Ammon's horn (tissue), 1 donor: ENCODE measurements around the gene DHX8.
"Not testable (repeated sequence)": the region's sequence is repeated elsewhere in the genome, so short reads cannot be mapped to it uniquely, and the experiment has no call there.

ENCODE experiments used
- DNase-seq: peaks from one replicate; pipeline ENCODE4 v3.0.0-alpha.2; 2016; ENCODE audit warnings: low spot score

Gene DHX8

DNA sequence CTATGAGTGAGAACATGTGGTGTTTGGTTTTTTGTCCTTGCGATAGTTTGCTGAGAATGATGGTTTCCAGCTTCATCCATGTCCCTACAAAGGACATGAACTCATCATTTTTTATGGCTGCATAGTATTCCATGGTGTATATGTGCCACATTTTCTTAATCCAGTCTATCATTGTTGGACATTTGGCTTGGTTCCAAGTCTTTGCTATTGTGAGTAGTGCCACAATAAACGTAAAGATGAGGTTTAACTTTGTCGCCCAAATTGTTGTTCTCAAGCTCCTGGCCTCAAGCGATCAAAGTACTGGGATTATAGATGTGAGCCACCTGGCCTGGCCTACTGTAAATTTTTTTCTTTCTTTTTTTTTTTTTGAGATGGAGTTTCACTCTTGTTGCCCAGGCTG lies 21.2 kb upstream of the DHX8 start:
- DNase-seq, result not testable (repeated sequence)

DNA sequence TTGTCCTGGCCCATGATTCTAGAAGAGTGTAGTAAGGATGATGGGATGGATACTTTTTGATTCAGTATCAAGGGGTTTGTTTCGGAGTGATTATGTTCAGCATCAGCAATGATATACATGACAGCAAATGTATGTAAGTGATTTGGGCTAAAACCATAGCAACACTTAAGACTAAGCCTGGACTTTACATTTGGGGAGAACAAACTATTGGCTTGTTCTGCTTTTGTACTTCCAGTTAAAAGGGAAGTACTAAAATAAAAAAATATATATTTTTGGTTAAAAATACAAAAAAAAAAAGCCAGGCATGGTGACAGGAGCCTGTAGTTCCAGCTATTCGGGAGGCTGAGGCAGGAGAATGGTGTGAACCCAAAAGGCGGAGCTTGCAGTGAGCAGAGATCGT lies 20.5 kb upstream of the DHX8 start:
- DNase-seq, result no peak

DNA sequence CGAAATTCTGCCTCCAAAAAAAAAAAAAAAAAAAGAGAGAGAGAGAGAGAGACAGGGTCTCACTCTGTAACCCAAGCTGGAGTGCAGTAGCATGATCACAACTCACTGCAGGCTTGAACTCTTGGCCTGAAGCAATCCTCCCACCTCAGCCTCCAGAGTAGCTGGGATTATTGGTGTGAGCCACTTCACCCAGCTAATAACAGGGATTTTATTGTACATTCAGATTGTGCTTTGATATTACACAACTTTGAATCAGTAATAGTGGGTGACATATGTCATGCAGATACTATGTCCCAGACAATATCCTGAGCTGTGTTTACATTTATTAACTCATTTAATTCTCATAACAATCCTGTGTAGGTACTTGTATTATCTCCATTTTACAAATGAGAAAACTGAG lies 19.7 kb upstream of the DHX8 start:
- no peak for DNase-seq

DNA sequence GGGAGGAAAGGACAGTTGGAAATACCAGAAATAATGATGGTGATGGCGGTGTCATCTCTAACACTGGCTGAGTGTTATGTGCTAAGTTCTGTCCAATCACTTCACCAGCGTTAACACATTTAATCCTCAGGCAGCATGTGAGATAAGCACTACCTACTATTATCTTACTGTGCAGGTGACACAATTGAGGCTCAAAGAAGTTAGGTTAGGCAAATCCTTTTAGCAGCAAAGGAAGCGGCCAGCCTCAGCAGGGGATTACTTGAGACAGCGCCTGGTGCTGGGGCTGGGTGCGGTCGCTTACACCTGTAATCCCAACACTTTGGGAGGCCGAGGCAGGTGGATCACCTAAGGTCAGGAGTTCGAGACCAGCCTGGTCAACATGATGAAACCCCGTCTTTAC lies 18.7 kb upstream of the DHX8 start:
- DNase-seq, result no peak

DNA sequence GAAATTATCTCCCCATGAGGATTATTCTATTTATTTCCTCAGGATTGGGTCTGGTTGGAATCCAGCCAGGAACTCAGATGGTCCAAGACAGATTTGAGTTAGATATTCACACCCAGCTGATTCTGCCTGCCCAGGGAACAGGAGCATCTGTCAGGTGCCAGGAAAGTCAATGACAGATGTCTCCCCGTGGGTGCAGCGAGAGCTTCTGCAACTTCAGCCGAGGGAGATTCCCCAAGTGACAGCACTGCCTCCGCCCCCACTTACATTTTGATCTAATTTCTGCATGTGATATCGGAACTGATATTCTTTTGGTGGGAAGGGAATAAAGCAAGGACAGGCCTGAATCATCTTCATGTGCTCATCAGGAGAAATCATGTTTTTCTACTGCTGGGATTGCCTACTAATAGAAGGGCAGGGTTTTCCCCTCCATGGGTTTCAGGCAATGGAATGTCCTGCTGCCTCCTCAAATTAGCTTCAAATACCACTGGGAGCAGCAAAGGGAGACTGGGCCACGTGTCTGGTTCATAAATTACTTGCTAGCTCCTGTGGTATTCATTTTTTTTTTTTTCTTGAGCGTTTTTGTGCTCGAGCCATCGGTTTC lies 15.7 kb upstream of the DHX8 start:
- peak; percentile 46 for DNase-seq

DNA sequence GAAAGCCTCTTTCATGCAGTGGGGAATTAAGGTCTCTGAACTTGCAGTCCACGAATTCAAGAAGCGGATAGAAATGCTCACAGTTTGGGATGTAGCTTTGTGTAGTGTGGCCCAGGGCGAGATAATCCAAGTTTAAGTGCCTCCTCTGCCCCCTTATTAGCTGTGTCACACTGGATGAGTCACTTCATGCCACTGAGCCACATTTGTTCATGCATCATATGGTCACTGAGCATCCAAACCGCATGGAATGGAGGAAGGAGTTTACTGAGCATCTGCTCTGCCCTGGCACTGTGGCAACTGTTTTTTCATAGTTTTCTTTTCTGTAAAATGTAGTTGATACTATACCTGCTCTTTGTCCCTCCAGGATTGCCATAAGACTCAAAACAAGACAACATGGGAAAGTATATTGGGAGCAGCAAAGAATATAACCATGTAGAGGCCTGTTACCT lies 15.1 kb upstream of the DHX8 start:
- DNase-seq, result peak; percentile 12

DNA sequence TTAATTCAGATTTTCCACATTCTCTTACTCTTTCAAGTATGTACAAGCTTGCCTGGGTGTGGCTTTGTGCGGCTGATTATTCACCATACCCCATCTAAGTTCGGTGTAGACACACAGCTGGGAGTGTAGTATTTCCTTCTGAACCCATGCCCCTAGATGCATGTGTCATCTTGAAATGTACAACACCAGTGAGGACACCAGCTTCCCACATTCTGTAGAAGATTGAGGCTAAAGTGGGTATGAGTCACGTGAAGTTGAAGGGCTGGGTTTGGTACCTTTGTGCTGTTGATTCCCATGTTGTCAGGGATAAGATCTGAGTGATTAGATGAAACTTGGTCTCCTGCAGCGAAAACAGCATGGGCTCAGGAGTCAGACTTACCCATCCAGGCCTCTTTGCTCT lies 14.6 kb upstream of the DHX8 start:
- no peak for DNase-seq

DNA sequence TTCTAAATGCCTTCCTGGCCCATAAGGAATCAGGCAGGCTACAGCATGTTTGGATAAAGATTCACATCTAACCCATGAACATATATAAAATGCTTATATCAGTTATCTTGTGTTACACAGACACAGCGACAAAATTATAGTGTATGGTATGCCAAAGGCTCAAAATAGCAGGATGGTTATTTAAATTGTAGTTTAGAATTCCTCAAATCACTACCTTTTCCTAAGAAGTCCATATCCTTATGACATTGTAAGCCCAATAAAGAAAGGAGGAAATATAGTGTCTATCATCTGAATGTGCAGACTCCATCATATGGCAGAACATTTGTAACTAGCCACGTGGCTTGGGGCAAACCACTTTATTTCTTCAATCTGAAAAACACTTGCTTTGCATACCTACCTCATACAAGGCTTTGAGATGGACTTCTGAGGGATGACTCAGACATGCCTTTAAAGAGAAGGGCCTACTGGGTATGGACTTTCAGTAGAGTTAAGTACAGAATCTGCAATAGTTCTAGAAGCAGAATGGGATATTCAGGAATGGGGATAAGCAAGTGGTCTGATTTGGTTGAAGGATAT lies 12.1 kb upstream of the DHX8 start:
- no peak for DNase-seq

DNA sequence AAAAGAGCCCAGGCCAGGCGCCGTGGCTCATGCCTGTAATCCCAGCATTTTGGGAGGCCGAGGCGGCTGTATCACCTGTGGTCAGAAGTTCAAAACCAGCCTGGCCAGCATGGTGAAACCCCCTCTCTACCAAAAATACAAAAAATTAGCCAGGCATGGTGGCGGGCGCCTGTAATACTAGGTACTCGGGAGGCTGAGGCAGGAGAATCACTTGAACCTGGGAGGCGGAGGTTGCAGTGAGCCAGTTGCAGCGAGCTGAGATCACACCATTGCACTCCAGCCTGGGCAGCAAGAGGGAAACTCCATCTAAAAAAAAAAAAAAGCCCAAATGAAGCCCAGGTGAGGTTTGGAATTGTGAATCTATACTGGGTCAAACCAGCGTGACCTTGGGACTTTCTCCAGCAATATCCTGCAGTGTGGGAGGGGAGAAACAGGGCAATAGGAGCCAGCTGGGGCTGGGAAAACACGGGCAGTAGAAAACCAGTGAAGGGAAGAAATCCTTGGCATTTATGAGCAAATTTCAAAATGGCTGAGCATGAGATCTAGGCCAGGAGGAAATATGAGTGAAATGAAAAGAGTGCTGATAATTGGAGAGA lies 8.2 kb upstream of the DHX8 start:
- no peak for DNase-seq

DNA sequence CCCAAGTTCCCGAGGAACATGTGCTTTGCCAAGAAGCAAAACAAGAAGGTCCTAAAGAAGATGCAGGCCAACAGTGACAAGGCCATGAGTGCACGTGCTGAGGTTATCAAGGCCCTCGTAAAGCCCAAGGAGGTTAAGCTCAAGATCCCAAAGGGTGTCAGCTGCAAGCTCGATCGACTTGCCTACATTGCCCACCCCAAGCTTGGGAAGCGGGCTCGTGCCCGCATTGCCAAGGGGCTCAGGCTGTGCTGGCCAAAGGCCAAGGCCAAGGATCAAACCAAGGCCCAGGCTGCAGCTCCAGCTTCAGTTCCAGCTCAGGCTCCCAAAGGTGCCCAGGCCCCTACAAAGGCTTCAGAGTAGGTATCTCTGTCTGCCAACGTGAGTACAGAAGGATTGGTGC lies 7.5 kb upstream of the DHX8 start:
- DNase-seq, result not testable (repeated sequence)

DNA sequence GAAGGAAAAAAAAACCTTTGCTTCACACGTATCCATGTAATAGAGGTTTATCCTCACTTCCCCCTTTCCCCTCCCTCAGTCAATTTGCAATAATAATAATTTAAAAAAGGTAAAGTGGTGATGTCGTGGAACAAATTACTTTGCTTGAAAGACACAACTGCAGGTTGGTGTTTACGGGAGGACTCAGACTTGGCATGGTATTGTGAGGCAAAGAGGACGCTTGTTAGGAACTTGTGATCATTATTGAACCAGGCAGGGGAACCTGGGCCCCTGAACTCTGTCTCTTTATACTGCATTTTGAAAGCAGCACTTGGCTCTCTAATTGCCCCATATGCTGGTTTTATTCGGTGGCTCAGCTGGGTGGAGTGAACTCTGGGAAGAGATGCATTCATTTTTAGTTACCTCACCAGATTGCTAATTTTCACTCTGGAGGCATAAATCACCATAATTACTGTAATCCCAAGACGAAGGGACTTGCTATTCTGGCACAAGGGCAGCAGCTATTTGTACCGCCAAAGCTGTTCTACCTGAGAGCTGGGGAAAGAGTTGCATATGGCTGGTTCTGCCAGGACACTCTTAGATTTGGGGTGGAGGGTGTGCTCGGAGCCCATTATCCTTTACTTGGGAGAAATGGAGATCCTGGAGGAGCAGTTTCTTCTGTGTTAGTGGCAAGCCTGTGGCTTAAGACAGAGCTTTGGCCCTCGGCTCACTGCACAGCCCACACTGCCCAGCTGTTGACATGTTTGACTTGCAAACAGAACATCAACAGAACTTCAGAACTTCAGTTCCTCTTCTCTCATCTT lies 5.7 kb upstream of the DHX8 start:
- no peak for DNase-seq

DNA sequence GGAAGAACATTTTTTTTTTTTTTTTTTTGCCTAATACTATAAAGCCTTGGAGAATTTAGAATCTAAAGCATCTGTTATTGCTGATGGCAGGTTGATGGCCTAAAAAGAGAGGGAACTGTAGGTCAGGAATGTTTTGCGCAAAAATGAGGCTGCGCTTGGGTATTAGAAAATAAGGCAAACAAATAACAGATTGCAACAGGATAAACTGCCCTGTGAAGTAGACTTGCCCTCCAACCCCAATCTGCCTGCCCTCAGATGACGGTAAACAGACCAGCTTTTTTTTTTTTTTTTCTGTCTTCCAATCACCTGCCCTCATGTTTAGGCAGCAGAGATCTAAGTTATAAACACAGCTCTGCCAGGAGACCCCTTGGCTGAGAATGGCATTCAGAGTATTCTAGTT lies 3.8 kb upstream of the DHX8 start:
- no peak for DNase-seq

DNA sequence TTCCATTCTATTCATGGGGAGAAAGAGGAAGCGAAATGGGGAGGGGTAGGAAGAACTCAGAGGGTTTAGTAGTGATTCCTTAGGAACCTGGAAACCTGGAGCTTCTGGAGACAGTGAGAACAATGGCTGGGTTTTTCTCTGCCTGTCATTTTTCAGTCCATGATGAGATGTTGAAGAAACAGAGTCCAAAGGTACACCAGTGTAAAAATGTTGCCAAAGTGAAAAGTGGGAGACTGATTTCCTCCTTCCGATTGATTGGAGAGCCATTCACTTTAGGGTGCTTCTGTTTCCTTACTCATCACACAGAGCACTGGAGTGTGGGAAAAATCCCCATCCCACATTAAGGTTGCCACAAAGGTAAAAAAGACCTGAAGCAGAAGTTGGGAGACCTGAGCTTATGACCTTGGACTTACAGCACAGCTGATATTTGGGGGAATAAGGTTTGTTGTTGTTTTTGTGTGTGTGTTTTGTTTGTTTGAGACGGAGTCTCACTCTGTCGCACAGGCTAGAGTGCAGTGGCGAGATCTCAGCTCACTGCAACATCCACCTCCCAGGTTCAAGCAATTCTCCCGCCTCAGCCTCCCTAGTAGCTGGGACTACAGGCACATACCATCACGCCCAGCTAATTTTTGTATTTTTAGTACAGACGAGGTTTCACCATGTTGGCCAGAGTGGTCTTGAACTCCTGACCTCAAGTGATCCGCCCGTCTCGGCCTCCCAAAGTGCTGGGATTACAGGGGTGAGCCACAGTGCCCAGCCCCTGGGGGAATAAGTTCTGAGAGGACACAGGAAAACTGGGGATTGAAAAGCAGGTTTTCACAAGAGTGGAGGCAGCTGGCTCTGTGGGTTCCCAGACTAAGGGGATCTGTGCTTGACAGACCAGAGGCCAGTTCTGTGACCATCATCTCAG lies 1.4 kb upstream of the DHX8 start:
- no peak for DNase-seq

DNA sequence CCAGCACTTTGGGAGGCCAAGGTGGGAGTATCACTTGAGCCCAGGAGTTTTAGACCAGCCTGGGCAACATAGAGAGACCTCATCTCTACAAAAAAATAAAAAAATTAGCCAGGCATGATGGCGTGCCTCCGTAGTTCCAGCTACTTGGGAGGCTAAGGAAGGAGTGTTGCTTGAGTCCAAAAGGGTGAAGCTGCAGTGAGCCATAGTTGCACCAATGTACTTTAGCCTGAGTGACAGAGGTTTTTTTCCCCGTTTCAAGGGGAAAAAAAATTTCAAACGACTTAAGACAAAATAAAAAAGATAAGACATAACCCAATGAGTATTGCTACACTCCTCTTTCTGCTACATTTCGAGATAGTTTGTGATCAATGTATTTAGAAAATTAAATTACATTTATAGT lies 6.8 kb downstream of the DHX8 start:
- DNase-seq, result no peak

DNA sequence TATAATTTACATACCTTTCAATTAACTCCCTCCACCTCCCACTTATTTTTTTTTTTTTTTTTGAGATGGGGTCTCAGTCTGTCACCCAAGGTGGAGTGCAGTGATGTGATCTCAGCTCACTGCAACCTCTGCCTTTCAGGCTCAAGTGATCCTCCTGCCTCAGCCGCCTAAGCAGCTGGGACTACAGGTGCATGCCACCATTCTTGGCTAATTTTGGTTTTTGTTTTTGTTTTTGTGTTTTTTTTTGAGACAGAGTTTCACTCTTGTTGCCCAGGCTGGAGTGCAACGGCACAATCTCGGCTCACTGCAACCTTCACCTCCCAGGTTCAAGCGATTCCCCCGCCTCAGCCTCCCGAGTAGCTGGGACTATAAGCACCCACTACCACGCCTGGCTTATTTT lies 25.7 kb downstream of the DHX8 start:
- DNase-seq, result not testable (repeated sequence)

DNA sequence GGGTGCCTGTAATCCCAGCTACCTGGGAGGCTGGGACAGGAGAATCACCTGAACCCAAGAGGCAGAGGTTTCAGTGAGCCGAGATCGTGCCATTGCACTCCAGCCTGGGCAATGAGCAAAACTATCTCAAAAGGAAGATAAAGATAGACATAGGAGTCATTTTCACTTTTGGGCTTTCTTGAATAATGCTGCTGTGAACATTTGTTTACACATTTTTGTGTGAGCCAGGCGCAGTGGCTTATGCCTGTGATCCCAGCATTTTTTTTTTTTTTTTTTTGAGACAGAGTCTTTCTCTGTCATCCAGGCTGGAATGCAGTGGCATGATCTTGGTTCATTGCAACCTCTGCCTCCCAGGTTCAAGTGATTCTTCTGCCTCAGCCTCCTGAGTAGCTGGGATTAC lies 27.4 kb downstream of the DHX8 start:
- not testable (repeated sequence) for DNase-seq

DNA sequence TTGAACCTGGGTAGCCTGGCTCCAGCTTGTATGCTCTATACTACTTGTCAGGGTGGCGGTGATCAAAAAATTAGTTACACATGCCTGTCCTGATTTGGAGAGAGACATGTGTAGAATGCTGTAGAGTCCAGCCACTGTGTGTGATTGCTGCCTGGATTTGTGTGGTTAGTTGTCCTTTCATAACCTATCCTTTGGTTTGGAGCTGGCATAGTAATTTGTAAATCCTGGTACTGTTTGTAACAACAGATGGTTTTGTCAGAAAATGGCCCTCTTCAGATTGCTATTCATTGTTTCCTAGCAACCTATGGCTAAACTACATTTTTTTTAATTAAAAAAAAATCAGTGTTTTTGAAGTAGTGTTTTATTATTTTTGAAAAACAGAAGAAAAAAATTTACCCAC lies 31.9 kb downstream of the DHX8 start:
- peak; percentile 36 for DNase-seq

DNA sequence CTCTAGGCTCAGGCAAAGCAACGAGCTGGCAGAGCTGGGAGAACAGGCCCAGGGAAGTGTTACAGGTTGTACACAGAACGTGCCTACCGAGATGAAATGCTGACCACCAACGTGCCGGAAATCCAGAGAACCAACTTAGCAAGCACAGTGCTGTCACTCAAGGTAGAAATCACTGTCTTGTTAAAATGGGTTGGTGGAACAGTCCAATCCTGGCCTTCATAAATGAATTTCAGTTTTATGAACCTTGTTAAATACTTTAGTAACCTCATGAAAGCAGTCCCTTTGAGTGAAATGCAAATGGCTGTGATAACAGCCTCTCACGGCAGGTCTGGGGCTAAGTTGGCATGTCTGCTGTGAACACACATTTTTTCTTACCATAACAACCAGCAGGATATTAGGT lies 33.4 kb downstream of the DHX8 start:
- DNase-seq, result no peak

DNA sequence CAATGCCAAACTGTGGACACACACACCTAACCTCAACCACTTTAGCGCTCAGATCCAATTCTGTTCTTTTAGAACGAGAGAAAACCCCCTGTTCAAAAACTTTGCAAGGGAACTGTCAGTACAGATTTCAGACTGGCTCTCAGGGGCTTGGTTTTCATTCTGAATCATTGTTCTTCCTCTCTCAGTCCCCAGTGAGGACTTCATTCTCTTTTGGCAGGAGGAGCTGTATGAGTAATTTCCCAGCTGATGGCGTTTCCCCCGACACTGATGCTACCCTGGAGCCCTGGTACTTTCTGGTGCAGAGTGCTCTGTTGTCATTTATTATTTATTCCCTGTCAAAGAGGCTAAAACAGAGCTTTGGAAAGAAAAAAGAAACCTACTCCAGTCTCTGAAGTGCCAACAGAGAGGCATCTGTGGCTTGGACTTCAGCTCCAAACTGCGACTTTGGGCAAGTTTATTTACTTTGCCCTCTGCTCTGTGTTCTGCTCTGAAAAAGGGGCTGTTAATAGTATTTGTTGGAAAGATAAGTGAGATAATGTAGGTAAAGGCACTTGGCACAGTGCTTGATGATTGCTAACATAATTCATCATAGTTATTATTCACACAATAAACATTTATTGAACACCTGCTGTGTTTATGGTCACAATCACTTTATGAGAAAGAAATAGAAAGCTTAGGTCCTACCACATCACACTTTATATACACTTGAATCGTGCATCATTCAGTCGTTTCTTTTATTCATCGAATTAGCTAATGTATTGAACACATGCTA lies 34.0 kb downstream of the DHX8 start:
- DNase-seq, result peak; percentile 80

DNA sequence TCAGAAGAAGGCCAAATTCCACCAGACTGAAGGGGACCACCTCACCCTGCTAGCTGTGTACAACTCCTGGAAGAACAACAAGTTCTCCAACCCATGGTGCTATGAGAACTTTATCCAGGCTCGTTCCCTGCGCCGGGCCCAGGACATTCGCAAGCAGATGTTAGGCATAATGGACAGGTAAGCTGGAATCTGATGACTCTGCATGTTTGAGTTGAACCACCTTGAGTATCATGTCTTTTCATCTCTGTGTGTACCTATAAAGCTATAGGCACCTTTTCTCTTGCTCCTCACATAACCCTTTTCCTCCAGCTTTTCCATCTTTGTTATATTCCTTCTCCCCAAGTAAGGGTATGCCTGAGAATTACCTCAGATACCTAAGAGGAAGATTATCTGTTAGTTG lies 37.6 kb downstream of the DHX8 start:
- DNase-seq, result no peak

DNA sequence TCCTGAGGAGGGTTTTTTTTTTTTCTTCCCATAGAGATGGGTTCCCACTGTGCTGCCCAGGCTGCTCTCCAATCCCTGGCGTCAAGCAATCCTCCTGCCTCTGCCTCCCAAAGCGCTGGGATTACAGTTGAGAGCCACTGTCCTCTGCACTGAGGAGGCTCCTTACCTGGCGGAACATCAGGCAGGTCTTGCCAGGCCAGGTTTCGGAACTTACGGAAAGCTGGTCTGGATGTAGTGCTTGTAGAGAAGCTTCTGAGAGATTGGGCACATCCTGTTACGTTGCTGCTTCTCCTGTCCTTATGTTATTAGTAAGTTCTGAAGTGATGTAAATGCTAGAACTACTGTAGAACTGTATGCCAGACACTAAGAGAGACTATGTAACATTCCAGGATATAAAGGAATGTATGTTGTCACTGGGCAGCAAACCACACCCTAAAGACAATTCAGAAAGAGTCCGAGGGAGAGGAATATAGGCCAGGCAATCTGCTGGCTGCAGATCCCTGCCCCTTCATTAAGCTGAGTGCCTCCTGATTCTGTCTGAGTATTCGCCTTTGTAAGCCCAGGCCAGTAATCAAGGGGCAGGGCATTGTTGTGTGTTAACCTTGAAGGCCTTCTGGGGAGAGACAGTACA lies 41.3 kb downstream of the DHX8 start:
- DNase-seq, result no peak
